GM15510 (cell line): ENCODE results near the gene CNN3.

Experiments
- POLR2A ChIP-seq: IDR thresholded peaks from 3 replicates; pipeline ENCODE4 v1.6.1; 2011; ENCODE audit warnings: borderline replicate concordance; ENCODE audit not compliant: insufficient read length; ENCODE audit errors: extremely low read depth

CNN3 gene

GRCh38 chr1:94935476-94935875 lies 8.6 kb upstream of the CNN3 start:
- TF ChIP-seq POLR2A, result no peak

GRCh38 chr1:94935034-94935433 lies 8.1 kb upstream of the CNN3 start:
- TF ChIP-seq POLR2A, result no peak

GRCh38 chr1:94934551-94934950 lies 7.6 kb upstream of the CNN3 start:
- TF ChIP-seq POLR2A, result no peak

- TF ChIP-seq POLR2A, result no peak
These were observed 4.4 kb upstream of the CNN3 start for GRCh38 chr1:94931254-94931841.

- no peak for TF ChIP-seq POLR2A
These were observed 2.7 kb upstream of the CNN3 start for GRCh38 chr1:94929351-94930217.

GRCh38 chr1:94928293-94928939 lies 1.5 kb upstream of the CNN3 start:
- no peak for TF ChIP-seq POLR2A

GRCh38 chr1:94927405-94928175 lies 680 bp upstream of the CNN3 start:
- no peak for TF ChIP-seq POLR2A

- no peak for TF ChIP-seq POLR2A
These were observed 590 bp downstream of the CNN3 start for GRCh38 chr1:94926126-94926914.

GRCh38 chr1:94925561-94926125 lies 1.3 kb downstream of the CNN3 start:
- TF ChIP-seq POLR2A, result no peak

- TF ChIP-seq POLR2A, result no peak
These were observed 1.9 kb downstream of the CNN3 start for GRCh38 chr1:94925004-94925403.

- TF ChIP-seq POLR2A, result no peak
These were observed 4.1 kb downstream of the CNN3 start for GRCh38 chr1:94922761-94923331.

GRCh38 chr1:94921977-94922376 lies 4.9 kb downstream of the CNN3 start:
- no peak for TF ChIP-seq POLR2A

- TF ChIP-seq POLR2A, result no peak
These were observed 6.8 kb downstream of the CNN3 start for GRCh38 chr1:94920061-94920460.

GRCh38 chr1:94919241-94920030 lies 7.5 kb downstream of the CNN3 start:
- no peak for TF ChIP-seq POLR2A

GRCh38 chr1:94917251-94917650 lies 9.7 kb downstream of the CNN3 start:
- no peak for TF ChIP-seq POLR2A
